AG20443 (cell line): Measurements from ENCODE around the gene EEFSEC.

Experiments
- DNase-seq: peaks from one replicate; pipeline ENCODE4 v3.0.0; 2012; ENCODE audit warnings: low spot score, mixed read lengths

Gene EEFSEC

GRCh38 chr3:128427175-128427857, 274.0 kb downstream of the EEFSEC start:
- DNase-seq = no peak

- no peak for DNase-seq
Observed at GRCh38 chr3:128427872-128428822, 274.9 kb downstream of the EEFSEC start.

GRCh38 chr3:128429275-128429674, 276.0 kb downstream of the EEFSEC start:
- DNase-seq = no peak

GRCh38 chr3:128429751-128430150, 276.5 kb downstream of the EEFSEC start:
- DNase-seq = no peak

GRCh38 chr3:128430301-128430700, 277.0 kb downstream of the EEFSEC start:
- DNase-seq = no peak

- no peak for DNase-seq
Observed at GRCh38 chr3:128430731-128431130, 277.4 kb downstream of the EEFSEC start.

GRCh38 chr3:128431803-128432300, 278.6 kb downstream of the EEFSEC start:
- no peak for DNase-seq

GRCh38 chr3:128432301-128432970, 279.2 kb downstream of the EEFSEC start:
- no peak for DNase-seq

GRCh38 chr3:128432971-128433836, 279.9 kb downstream of the EEFSEC start:
- DNase-seq = peak; percentile 67

- peak; percentile 47 for DNase-seq
Observed at GRCh38 chr3:128433837-128434165, 280.5 kb downstream of the EEFSEC start.

GRCh38 chr3:128434524-128434923, 281.2 kb downstream of the EEFSEC start:
- DNase-seq = no peak

- DNase-seq = no peak
Observed at GRCh38 chr3:128435058-128435457, 281.8 kb downstream of the EEFSEC start.

- DNase-seq = no peak
Observed at GRCh38 chr3:128435561-128435960, 282.3 kb downstream of the EEFSEC start.

GRCh38 chr3:128436214-128436613, 282.9 kb downstream of the EEFSEC start:
- DNase-seq = no peak

- no peak for DNase-seq
Observed at GRCh38 chr3:128438488-128439072, 285.3 kb downstream of the EEFSEC start.

GRCh38 chr3:128439226-128439625, 285.9 kb downstream of the EEFSEC start:
- peak; percentile 65 for DNase-seq

- no peak for DNase-seq
Observed at GRCh38 chr3:128442070-128442469, 288.8 kb downstream of the EEFSEC start.

GRCh38 chr3:128442949-128443348, 289.7 kb downstream of the EEFSEC start:
- no peak for DNase-seq

- DNase-seq = no peak
Observed at GRCh38 chr3:128443771-128444170, 290.5 kb downstream of the EEFSEC start.

GRCh38 chr3:128445357-128445756, 292.1 kb downstream of the EEFSEC start:
- DNase-seq = no peak

GRCh38 chr3:128446821-128447220, 293.5 kb downstream of the EEFSEC start:
- DNase-seq = no peak
